GM12878 (cell line): ENCODE measurements around the gene WDR75. TPM values are rescaled to one million over a fixed set of nuclear protein-coding genes. Genes with fewer than 3 reads are reported as not detected.

Source experiments
- ATAC-seq: fragments of 200-7000 bp; cut with Tn5 transposase; 3 replicates; pipeline ENCODE4 v1.9.1; 2020; ENCODE audit warnings: mild to moderate bottlenecking, moderate library complexity
- BruUV-seq: library from RNA; stranded (reverse); fragments of 400-500 nt; replicated peaks from 2 replicates; lab custom pipeline; 2021; lab: Mats Ljungman, UMichigan
- CTCF ChIA-PET: fragments of 300-600 bp; sonication (Branson Sonifier 250); formaldehyde crosslinking; extraction: SDS; loops from one replicate; lab custom pipeline; 2021; ENCODE audit warnings: inconsistent platforms; lab: Yijun Ruan, JAX
- POLR2A ChIA-PET: fragments of 350-600 bp; formaldehyde crosslinking; extraction: SDS; loops from one replicate; lab custom pipeline; 2021; ENCODE audit warnings: inconsistent platforms; lab: Charles Lee
- RAD21 ChIA-PET: fragments of 300-600 bp; sonication (Branson Sonifier 250); formaldehyde crosslinking; loops from one replicate; lab custom pipeline; 2023; ENCODE audit warnings: antibody characterized with exemption; ENCODE audit not compliant: unreplicated experiment; lab: Charles Lee
- SMC1A ChIA-PET: fragments of 300-600 bp; sonication (Branson Sonifier 250); formaldehyde crosslinking; loops from one replicate; lab custom pipeline; 2023; ENCODE audit not compliant: unreplicated experiment, uncharacterized antibody; lab: Charles Lee
- DNase-seq: peaks from one replicate; pipeline ENCODE4 v3.0.0-alpha.2; 2011; ENCODE audit warnings: low read depth, low spot score
- FAIRE-seq: peaks from 3 replicates; lab custom pipeline; 2011; peaks lifted over from hg19 to GRCh38; lab: Jason Lieb, UNC
- H2AFZ ChIP-seq: 2 replicates; pipeline ENCODE4 v1.6.0; 2011; ENCODE audit warnings: low read depth, low read length, control low read depth; ENCODE audit not compliant: control insufficient read depth
- H3K27ac ChIP-seq: 2 replicates; pipeline ENCODE4 v1.5.1; 2011; ENCODE audit warnings: control low read depth; ENCODE audit not compliant: control insufficient read depth, insufficient read depth
- H3K27me3 ChIP-seq, 2 experiments: replicated peaks in 1 of 2; 2 replicates each; pipeline versions ENCODE4 v1.6.0 to v1.6.1; 2011; ENCODE audit warnings: low read length in 1 of 2; ENCODE audit not compliant: control insufficient read depth in 2 of 2, insufficient read depth in 2 of 2
- H3K36me3 ChIP-seq, 2 experiments: 2 replicates each; pipeline ENCODE4 v1.5.1; 2011; ENCODE audit warnings: low read length in 1 of 2; ENCODE audit not compliant: control insufficient read depth in 2 of 2, insufficient read depth in 2 of 2
- H3K4me1 ChIP-seq: 2 replicates; pipeline ENCODE4 v1.6.1; 2011; ENCODE audit warnings: mild to moderate bottlenecking, low read length, moderate library complexity, mixed read lengths; ENCODE audit not compliant: control insufficient read depth, insufficient read depth
- H3K4me2 ChIP-seq: 2 replicates; pipeline ENCODE4 v1.6.0; 2011; ENCODE audit warnings: control low read depth; ENCODE audit not compliant: control insufficient read depth, insufficient read depth
- H3K4me3 ChIP-seq: fragments of 200-600 bp; sonication (generic); 2 replicates; pipeline ENCODE4 v1.5.1; 2016
- H3K79me2 ChIP-seq: 2 replicates; pipeline ENCODE4 v1.6.0; 2011; ENCODE audit warnings: low read length; ENCODE audit not compliant: control insufficient read depth, insufficient read depth
- H3K9ac ChIP-seq: 2 replicates; pipeline ENCODE4 v1.8.0; 2011; ENCODE audit warnings: low read length, control low read depth, mixed read lengths; ENCODE audit not compliant: control insufficient read depth, insufficient read depth
- H3K9me3 ChIP-seq: replicated peaks from 3 replicates; pipeline ENCODE4 v1.5.1; 2011; ENCODE audit warnings: mild to moderate bottlenecking, low read length; ENCODE audit not compliant: control insufficient read depth, insufficient read depth
- H4K20me1 ChIP-seq: 2 replicates; pipeline ENCODE4 v1.6.0; 2011; ENCODE audit not compliant: control insufficient read depth, insufficient read depth
- ATF7 ChIP-seq: fragments of 450-650 bp; IDR thresholded peaks from 2 replicates; pipeline ENCODE4 v1.6.1; 2016; ENCODE audit warnings: low read depth, mild to moderate bottlenecking
- BHLHE40 ChIP-seq, 2 experiments: fragments of 450-650 bp in 1 of 2; IDR thresholded peaks; 2 replicates each; pipeline ENCODE4 v1.6.1; 2011 to 2017; ENCODE audit warnings: low read depth in 2 of 2, borderline replicate concordance in 1 of 2, improper control_type of control experiment in 1 of 2, low read length in 1 of 2, mild to moderate bottlenecking in 1 of 2
- CBX3 ChIP-seq: fragments of 200-600 bp; sonication (generic); IDR thresholded peaks from 2 replicates; pipeline ENCODE4 v1.6.1; 2016; ENCODE audit warnings: low read depth, borderline replicate concordance
- CUX1 ChIP-seq: IDR thresholded peaks from 2 replicates; pipeline ENCODE4 v1.6.1; 2012; ENCODE audit warnings: improper control_type of control experiment, low read depth, low read length; ENCODE audit not compliant: insufficient replicate concordance
- EGR1 ChIP-seq, 2 experiments: IDR thresholded peaks; 1 replicate in 1 of 2; 2 replicates in 1 of 2; pipeline ENCODE4 v1.6.1; 2011 to 2012; ENCODE audit warnings: low read depth in 2 of 2, low read length in 2 of 2, borderline replicate concordance in 1 of 2, mild to moderate bottlenecking in 1 of 2, moderate library complexity in 1 of 2
- EP300 ChIP-seq, 2 experiments: fragments of 150-350 bp in 1 of 2; IDR thresholded peaks; 2 replicates each; pipeline ENCODE4 v1.6.1; 2011 to 2012; ENCODE audit warnings: low read depth in 2 of 2, low read length in 2 of 2, borderline replicate concordance in 1 of 2, improper control_type of control experiment in 1 of 2, inconsistent platforms in 1 of 2; ENCODE audit not compliant: control insufficient read depth in 1 of 2
- JUNB ChIP-seq: IDR thresholded peaks from 2 replicates; pipeline ENCODE4 v1.6.1; 2016; ENCODE audit warnings: antibody characterized with exemption, mild to moderate bottlenecking
- MTA3 ChIP-seq: IDR thresholded peaks from 2 replicates; pipeline ENCODE4 v1.6.1; 2012; ENCODE audit warnings: low read length, inconsistent platforms, borderline replicate concordance
- NR2F1 ChIP-seq: fragments of 450-650 bp; conservative IDR thresholded peaks from 2 replicates; pipeline ENCODE4 v1.6.1; 2017; ENCODE audit warnings: mild to moderate bottlenecking
- PAX5 ChIP-seq: IDR thresholded peaks from 2 replicates; pipeline ENCODE4 v1.6.1; 2011; ENCODE audit warnings: low read depth, low read length, borderline replicate concordance
- RUNX3 ChIP-seq: IDR thresholded peaks from 2 replicates; pipeline ENCODE4 v1.6.1; 2012; ENCODE audit warnings: low read length, inconsistent platforms
- STAT3 ChIP-seq: IDR thresholded peaks from 2 replicates; pipeline ENCODE4 v1.6.1; 2011; ENCODE audit warnings: low read depth, low read length, improper control_type of control experiment
- TCF7 ChIP-seq: IDR thresholded peaks from 2 replicates; pipeline ENCODE4 v1.6.1; 2014; ENCODE audit warnings: antibody characterized with exemption, borderline replicate concordance
- ZZZ3 ChIP-seq: IDR thresholded peaks from 2 replicates; pipeline ENCODE4 v1.6.1; 2011; ENCODE audit warnings: low read depth; ENCODE audit not compliant: control insufficient read depth, insufficient read length
- WGBS: methylation state at CpG from one replicate; pipeline ENCODE4 v1.1.6; 2016; ENCODE audit warnings: low lambda C conversion rate; ENCODE audit not compliant: insufficient replicate concordance, insufficient coverage; ENCODE audit errors: missing lambda C conversion rate; 5-methylcytosine and 5-hydroxymethylcytosine counted together
- in situ Hi-C: fragments of 300-500 bp; cut with MboI; formaldehyde crosslinking; loops from 9 replicates; pipeline ENCODE4 v1.14.3; 2018; ENCODE audit warnings: mixed read lengths
- intact Hi-C: fragments of 100-400 bp; cut with micrococcal nuclease; formaldehyde crosslinking; loops from one replicate; pipeline ENCODE4 v1.14.2; 2022; ENCODE audit not compliant: unreplicated experiment
- polyA plus RNA-seq, 11 experiments: library from polyadenylated mRNA; depleted of rRNA in 4 of 11; unstranded in 6 of 11; stranded (reverse) in 5 of 11; fragments of >200 nt; fragmentation: Nextera tagmentation in 4 of 11; fragmentation: Illumina TruSeq in 1 of 11; extraction: Ambion mirVana in 4 of 11; extraction: Trizol in 1 of 11; gene quantifications; 1 replicate in 1 of 11; 2 replicates in 10 of 11; pipeline versions ENCODE4 v1.2.1 to v1.2.3, GENCODE V29; 2011 to 2016; ENCODE audit warnings: inconsistent platforms in 2 of 11, missing spikeins in 2 of 11, low read depth in 1 of 11
- total RNA-seq, 4 experiments: library from RNA; depleted of rRNA in 3 of 4; stranded (reverse); fragments of >200 nt in 3 of 4; fragmentation: Illumina TruSeq in 1 of 4; extraction: Trizol in 1 of 4; gene quantifications; 2 replicates each; pipeline versions ENCODE4 v1.2.1 to v1.2.3, GENCODE V29; 2013 to 2021

The WDR75 gene
- total and polyA plus RNA-seq, 10 of the 15 experiments (the other 5 are each of a cell fraction or from before 2014, with no cell fraction given) = 53.1 to 98.5 (median 71.5) TPM

- WGBS = 0% methylated on average over 1 of the region's 1 CpG
- no TSS peak for BruUV-seq
- Histone ChIP-seq H3K27me3 (no peaks in the 10 kb centered on the region), H3K9ac (no peak overlapping the region), H3K4me2 (no peak overlapping the region), H2AFZ (no peak overlapping the region), H3K4me3 (no peak overlapping the region), H3K9me3 (no peaks in the 10 kb centered on the region), H3K27ac (no peak overlapping the region), H3K36me3 (no peaks in the 10 kb centered on the region), H3K4me1 (peaks cover 9% of the 10 kb centered on the region; the same call in 1 of the 2 replicates), H3K79me2 (peaks cover 17% of the 10 kb centered on the region), H4K20me1 (no peaks in the 10 kb centered on the region)
- ChIA-PET RAD21 (no interaction called here), CTCF (no interaction called here), SMC1A (interaction anchor here (1.0 to 1.7 kb wide), 2 partner anchors 29 to 343 kb away, joined by 3 read pairs; no protein-coding TSS in a partner anchor), POLR2A (interaction anchor here (0.6 kb wide), 1 partner anchor 225 kb away, joined by 6 read pairs; no protein-coding TSS in a partner anchor)
- intact Hi-C loops (no loop called here), in situ Hi-C loops (no loop called here)
- no peak for ATAC-seq
- no peak for FAIRE-seq
- TF ChIP-seq TCF7 (no peak), RUNX3 (peak; percentile 69), NR2F1 (no peak), CUX1 (no peak), BHLHE40 (IDR thresholded peaks at IDR 0.05; ENCODE audit: borderline replicate concordance in 1 of 2, low read depth in 2 of 2, low read length in 1 of 2) (no peak), EP300 (IDR thresholded peaks at IDR 0.05; ENCODE audit: borderline replicate concordance in 1 of 2, control insufficient read depth in 1 of 2, low read depth in 2 of 2, low read length in 2 of 2) (no peak), MTA3 (no peak), CBX3 (no peak), JUNB (peak; percentile 72), STAT3 (no peak), ATF7 (0 out of 2 replicates have a peak, but pooled peaks have one; percentile 21), ZZZ3 (no peak), EGR1 (IDR thresholded peaks at IDR 0.05; ENCODE audit: borderline replicate concordance in 1 of 2, low read depth in 2 of 2, low read length in 2 of 2) (no peak), PAX5 (no peak)
- no peak for DNase-seq
Measured at GRCh38 chr2:189437926-189438325, 3.3 kb upstream of the WDR75 start.
